PC-9 (cell line): ENCODE measurements around the gene KLRC2. TPM values are rescaled to one million over a fixed set of nuclear protein-coding genes. Genes with fewer than 3 reads are reported as not detected.
"Not testable (repeated sequence)": the region's sequence is repeated elsewhere in the genome, so short reads cannot be mapped to it uniquely, and the experiment has no call there.

ENCODE experiments used
- BruUV-seq: library from RNA; stranded (reverse); fragments of 400-500 nt; replicated peaks from 2 replicates; lab custom pipeline; 2021; lab: Mats Ljungman, UMichigan
- CTCF ChIA-PET: fragments of 300-600 bp; sonication (Branson Sonifier 250); formaldehyde crosslinking; loops from one replicate; lab custom pipeline; 2022; ENCODE audit warnings: antibody characterized with exemption; lab: Charles Lee
- POLR2A ChIA-PET: fragments of 300-600 bp; sonication (Branson Sonifier 250); formaldehyde crosslinking; loops from one replicate; lab custom pipeline; 2022; ENCODE audit warnings: antibody characterized with exemption; ENCODE audit not compliant: unreplicated experiment; lab: Charles Lee
- DNase-seq, 2 experiments: peaks; one replicate each; pipeline versions ENCODE4 v3.0.0 to v3.0.0-alpha.2; 2015 to 2022; ENCODE audit warnings: mixed read lengths in 1 of 2
- H2AFZ ChIP-seq: fragments of 200-600 bp; sonication (generic); 2 replicates; pipeline ENCODE4 v1.8.1; 2017; ENCODE audit warnings: antibody characterized with exemption
- H3F3A ChIP-seq: fragments of 200-600 bp; sonication (generic); 2 replicates; pipeline ENCODE4 v1.8.1; 2017; ENCODE audit warnings: antibody characterized with exemption, mild to moderate bottlenecking, low read depth; ENCODE audit not compliant: insufficient read depth
- H3K27ac ChIP-seq: fragments of 200-600 bp; sonication (generic); 2 replicates; pipeline ENCODE4 v1.6.1; 2016; ENCODE audit warnings: mixed run types
- H3K27me3 ChIP-seq: fragments of 200-600 bp; sonication (generic); 2 replicates; pipeline ENCODE4 v1.6.1; 2016; ENCODE audit warnings: low read depth, mixed run types; ENCODE audit not compliant: insufficient read depth
- H3K36me3 ChIP-seq: fragments of 200-600 bp; sonication (generic); 2 replicates; pipeline ENCODE4 v1.6.1; 2016; ENCODE audit warnings: low read depth, mixed run types
- H3K4me1 ChIP-seq: fragments of 200-600 bp; sonication (generic); replicated peaks from 2 replicates; pipeline ENCODE4 v1.6.1; 2016; ENCODE audit warnings: mixed run types; ENCODE audit not compliant: insufficient read depth
- H3K4me2 ChIP-seq: fragments of 200-600 bp; sonication (generic); 2 replicates; pipeline ENCODE4 v1.6.1; 2017; ENCODE audit warnings: mixed run types
- H3K4me3 ChIP-seq: fragments of 200-600 bp; sonication (generic); 2 replicates; pipeline ENCODE4 v1.6.1; 2016; ENCODE audit warnings: mixed run types
- H3K79me2 ChIP-seq: fragments of 200-600 bp; sonication (generic); 2 replicates; pipeline ENCODE4 v1.6.1; 2017; ENCODE audit warnings: low read depth, mixed run types
- H3K9me2 ChIP-seq: fragments of 200-600 bp; sonication (generic); 2 replicates; pipeline ENCODE4 v1.8.1; 2017; ENCODE audit warnings: mild to moderate bottlenecking; ENCODE audit not compliant: insufficient read depth
- H3K9me3 ChIP-seq: fragments of 200-600 bp; sonication (generic); 2 replicates; pipeline ENCODE4 v1.8.1; 2016; ENCODE audit warnings: low read depth; ENCODE audit not compliant: insufficient read depth
- H4K20me1 ChIP-seq: fragments of 200-600 bp; sonication (generic); 2 replicates; pipeline ENCODE4 v1.8.1; 2017; ENCODE audit not compliant: insufficient read depth
- CTCF ChIP-seq: fragments of 200-600 bp; sonication (generic); conservative IDR thresholded peaks from 2 replicates; pipeline ENCODE4 v1.6.1; 2017; ENCODE audit warnings: mixed run types, antibody characterized with exemption, mild to moderate bottlenecking, moderate library complexity
- EZH2 ChIP-seq: fragments of 200-600 bp; sonication (generic); IDR thresholded peaks from 2 replicates; pipeline ENCODE4 v1.8.0; 2017; ENCODE audit warnings: antibody characterized with exemption, low read depth
- intact Hi-C: fragments of 100-400 bp; cut with micrococcal nuclease; formaldehyde crosslinking; loops from one replicate; pipeline ENCODE4 v1.10.0; 2022; ENCODE audit not compliant: unreplicated experiment
- total RNA-seq: library from RNA; stranded (reverse); gene quantifications from 2 replicates; pipeline ENCODE4 v1.2.3, GENCODE V29; 2021

Gene KLRC2
- total RNA-seq, 1 experiment from 2014 or later, result not detected

- ChIA-PET CTCF (no interaction called here), POLR2A (no interaction called here)
- Histone ChIP-seq H3K9me3 (peaks cover 8% of the 10 kb centered on the region; the same call in 1 of the 2 replicates), H3K27me3 (no peaks in the 10 kb centered on the region), H3K79me2 (no peaks in the 10 kb centered on the region), H3K4me1 (peaks cover 33% of the 10 kb centered on the region), H3K4me2 (no peak overlapping the region), H3K36me3 (0 out of 2 replicates have a peak, but pooled peaks cover 3% of the 10 kb centered on the region), H3F3A (peaks cover 16% of the 10 kb centered on the region), H3K4me3 (no peak overlapping the region), H2AFZ (no peak overlapping the region), H3K27ac (no peak overlapping the region), H3K9me2 (no peaks in the 10 kb centered on the region), H4K20me1 (no peaks in the 10 kb centered on the region)
- no TSS peak for BruUV-seq
- intact Hi-C loops, result no loop called here
- TF ChIP-seq CTCF, result no peak
- DNase-seq, result no peak
These were observed 38.5 kb downstream of the KLRC2 start for GRCh38 chr12:10397296-10397695.

- H3K4me3 ChIP-seq, CTCF ChIA-PET, H3K27me3 ChIP-seq, DNase-seq, H4K20me1 ChIP-seq, H2AFZ ChIP-seq, H3K36me3 ChIP-seq, H3K79me2 ChIP-seq, intact Hi-C loops, H3K9me2 ChIP-seq, BruUV-seq, H3K9me3 ChIP-seq: not testable (repeated sequence)
- peaks cover 38% of the 10 kb centered on the region for H3K4me1 ChIP-seq
- POLR2A ChIA-PET, result interaction anchor here (0.5 kb wide), 1 partner anchor 299 kb away, joined by 7 read pairs; no protein-coding TSS in a partner anchor
- peaks cover 22% of the 10 kb centered on the region for H3F3A ChIP-seq
- peak overlapping the region; percentile 41; the same call in 1 of the 2 replicates for H3K4me2 ChIP-seq
- H3K27ac ChIP-seq, result peak overlapping the region; percentile 66; the same call in 1 of the 2 replicates
These were observed 39.6 kb downstream of the KLRC2 start for GRCh38 chr12:10396176-10396575.

GRCh38 chr12:10395390-10395998 is 40.3 kb downstream of the KLRC2 start:
- ChIA-PET CTCF (no interaction called here), POLR2A (interaction anchor here (0.5 to 0.6 kb wide), 3 partner anchors 300 to 794 kb away, joined by 3 to 7 read pairs (median 6); no protein-coding TSS in a partner anchor)
- no peaks in the 10 kb centered on the region for H3K79me2 ChIP-seq
- TF ChIP-seq EZH2 (no peak), CTCF (no peak)
- DNase-seq, result peak; percentile 78 to 89
- peak overlapping the region; percentile 66 for H3K27ac ChIP-seq
- peaks cover 8% of the 10 kb centered on the region; the same call in 1 of the 2 replicates for H3K9me3 ChIP-seq
- no peaks in the 10 kb centered on the region for H3K27me3 ChIP-seq
- H3K36me3 ChIP-seq, result 0 out of 2 replicates have a peak, but pooled peaks cover 3% of the 10 kb centered on the region
- peaks cover 22% of the 10 kb centered on the region for H3F3A ChIP-seq
- intact Hi-C loops, result loop anchor here (2.0 kb wide), 1 partner anchor 57 kb away; no protein-coding TSS in a partner anchor
- peak overlapping the region; percentile 9; the same call in 1 of the 2 replicates for H3K4me3 ChIP-seq
- H3K4me1 ChIP-seq, result peaks cover 38% of the 10 kb centered on the region
- peak overlapping the region; percentile 41 for H3K4me2 ChIP-seq
- H4K20me1 ChIP-seq, result no peaks in the 10 kb centered on the region
- H3K9me2 ChIP-seq, result no peaks in the 10 kb centered on the region
- no peak overlapping the region for H2AFZ ChIP-seq
- no TSS peak for BruUV-seq

- peaks cover 38% of the 10 kb centered on the region for H3K4me1 ChIP-seq
- peak in 1 of 2 experiments; percentile 21 for DNase-seq
- H3K9me3 ChIP-seq, H3K4me3 ChIP-seq, H3K27me3 ChIP-seq, POLR2A ChIA-PET, H3K79me2 ChIP-seq, H2AFZ ChIP-seq, H3K9me2 ChIP-seq, CTCF ChIA-PET, H4K20me1 ChIP-seq, H3K36me3 ChIP-seq, BruUV-seq: not testable (repeated sequence)
- H3F3A ChIP-seq, result peaks cover 22% of the 10 kb centered on the region
- H3K4me2 ChIP-seq, result peak overlapping the region; percentile 41; the same call in 1 of the 2 replicates
- H3K27ac ChIP-seq, result peak overlapping the region; percentile 66; the same call in 1 of the 2 replicates
- intact Hi-C loops, result loop anchor here (2.0 kb wide), 1 partner anchor 56 kb away; no protein-coding TSS in a partner anchor
These were observed 41.2 kb downstream of the KLRC2 start for GRCh38 chr12:10394531-10395152.
